H1 (cell line): Measurements from ENCODE around the gene LIMS1. TPM values are rescaled to one million over a fixed set of nuclear protein-coding genes. Genes with fewer than 3 reads are reported as not detected.

Experiments used
- HDAC6 ChIP-seq: IDR thresholded peaks from one replicate; pipeline ENCODE4 v1.7.1; 2012; ENCODE audit warnings: low read depth, mild to moderate bottlenecking, inconsistent platforms, low read length, moderate library complexity
- NANOG ChIP-seq: IDR thresholded peaks from 2 replicates; pipeline ENCODE4 v1.6.1; 2011; ENCODE audit warnings: low read length, low read depth, mild to moderate bottlenecking, inconsistent platforms; ENCODE audit not compliant: insufficient read depth, poor library complexity, severe bottlenecking
- RBBP5 ChIP-seq: IDR thresholded peaks from 2 replicates; pipeline ENCODE4 v1.7.1; 2012; ENCODE audit warnings: low read depth, mild to moderate bottlenecking, inconsistent platforms, low read length, moderate library complexity, borderline replicate concordance
- polyA plus RNA-seq, 7 experiments: library from polyadenylated mRNA; depleted of rRNA in 3 of 7; stranded (reverse) in 5 of 7; unstranded in 2 of 7; fragments of >200 nt in 5 of 7; fragments of 200-250 nt in 2 of 7; gene quantifications; 1 replicate in 5 of 7; 2 replicates in 1 of 7; 4 replicates in 1 of 7; pipeline versions ENCODE4 v1.2.1 to v1.2.3, GENCODE V29; 2011 to 2013; ENCODE audit warnings: missing spikeins in 2 of 7, mixed read lengths in 2 of 7
- total RNA-seq: library from RNA; stranded (reverse); fragmentation: NEBNext Ultra II Directional; extraction: Animal tissue kit (Norgen Biotek cat#: 25700); gene quantifications from 2 replicates; pipeline ENCODE4 v1.2.1, GENCODE V29; 2021
- TF ChIP-seq, protein P1 (sequence below): IDR thresholded peaks from 2 replicates; pipeline ENCODE4 v1.6.1; 2012; ENCODE audit warnings: low read length, inconsistent platforms
- TF ChIP-seq, protein P2 (sequence below): IDR thresholded peaks from 2 replicates; pipeline ENCODE4 v1.6.1; 2012; ENCODE audit warnings: inconsistent platforms

LIMS1 gene
- total and polyA plus RNA-seq, 2 of the 8 experiments (the other 6 are each of a cell fraction or from before 2014, with no cell fraction given): 24.1 to 36.7 TPM

DNA sequence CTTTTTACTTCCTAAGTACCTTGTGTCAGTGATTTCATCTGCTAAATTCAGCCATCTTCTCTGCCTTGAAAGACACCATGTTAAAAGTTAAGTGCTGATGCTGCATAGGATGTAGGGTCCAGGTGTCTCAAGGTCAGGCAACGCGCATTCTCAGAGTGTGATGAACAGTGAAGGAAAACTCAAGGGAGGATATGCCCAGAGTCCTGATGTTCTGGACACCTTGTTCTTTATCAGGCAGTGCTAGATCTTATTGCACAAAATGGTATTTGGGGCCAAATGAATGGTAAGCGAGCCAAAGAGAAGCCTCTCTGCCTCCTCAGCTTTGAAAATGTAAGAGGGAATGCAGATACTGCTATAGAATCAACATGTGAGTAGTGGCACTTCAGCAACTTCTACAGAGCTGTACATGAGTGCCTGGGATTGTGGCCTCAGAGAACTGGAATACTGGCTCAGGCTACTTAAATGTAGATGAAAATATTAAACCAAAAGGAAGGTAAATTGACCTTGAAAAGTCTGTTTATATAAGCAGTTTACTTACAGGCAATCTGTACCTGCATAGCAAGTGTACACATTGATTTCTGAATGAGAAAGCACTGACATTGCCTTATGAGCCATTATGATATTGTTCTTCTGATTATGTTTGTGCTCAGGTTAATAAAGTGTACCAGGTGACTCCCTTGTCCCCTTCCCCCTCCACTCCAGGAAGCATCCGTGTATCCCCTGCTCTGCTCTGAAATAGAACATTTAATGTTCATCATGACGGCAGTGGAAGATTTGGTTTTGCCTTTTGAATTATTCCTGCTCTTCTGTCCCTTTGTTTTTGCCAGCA lies 98.3 kb downstream of the LIMS1 start (continued):
- TF ChIP-seq, protein P1, sequence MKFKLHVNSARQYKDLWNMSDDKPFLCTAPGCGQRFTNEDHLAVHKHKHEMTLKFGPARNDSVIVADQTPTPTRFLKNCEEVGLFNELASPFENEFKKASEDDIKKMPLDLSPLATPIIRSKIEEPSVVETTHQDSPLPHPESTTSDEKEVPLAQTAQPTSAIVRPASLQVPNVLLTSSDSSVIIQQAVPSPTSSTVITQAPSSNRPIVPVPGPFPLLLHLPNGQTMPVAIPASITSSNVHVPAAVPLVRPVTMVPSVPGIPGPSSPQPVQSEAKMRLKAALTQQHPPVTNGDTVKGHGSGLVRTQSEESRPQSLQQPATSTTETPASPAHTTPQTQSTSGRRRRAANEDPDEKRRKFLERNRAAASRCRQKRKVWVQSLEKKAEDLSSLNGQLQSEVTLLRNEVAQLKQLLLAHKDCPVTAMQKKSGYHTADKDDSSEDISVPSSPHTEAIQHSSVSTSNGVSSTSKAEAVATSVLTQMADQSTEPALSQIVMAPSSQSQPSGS: no peak
- TF ChIP-seq NANOG: no peak
- no peak for TF ChIP-seq HDAC6
- TF ChIP-seq, protein P2, sequence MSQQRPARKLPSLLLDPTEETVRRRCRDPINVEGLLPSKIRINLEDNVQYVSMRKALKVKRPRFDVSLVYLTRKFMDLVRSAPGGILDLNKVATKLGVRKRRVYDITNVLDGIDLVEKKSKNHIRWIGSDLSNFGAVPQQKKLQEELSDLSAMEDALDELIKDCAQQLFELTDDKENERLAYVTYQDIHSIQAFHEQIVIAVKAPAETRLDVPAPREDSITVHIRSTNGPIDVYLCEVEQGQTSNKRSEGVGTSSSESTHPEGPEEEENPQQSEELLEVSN: no peak
- TF ChIP-seq RBBP5: no peak
